HepG2 (cell line): ENCODE results near the gene TTLL13. TPM values are rescaled to one million over a fixed set of nuclear protein-coding genes. Genes with fewer than 3 reads are reported as not detected.

Source experiments
- CHCHD3 ChIP-seq: sonication (generic); formaldehyde crosslinking; IDR thresholded peaks from 2 replicates; pipeline ENCODE4 v1.8.0; 2022; ENCODE audit warnings: mild to moderate bottlenecking, missing genetic modification reagents, moderate library complexity
- ERF ChIP-seq: IDR thresholded peaks from 2 replicates; pipeline ENCODE4 v1.6.1; 2018; ENCODE audit warnings: missing biosample characterization, missing genetic modification reagents
- NFKB2 ChIP-seq: sonication (generic); formaldehyde crosslinking; IDR thresholded peaks from 2 replicates; pipeline ENCODE4 v1.4.0; 2020; ENCODE audit warnings: missing genetic modification reagents, borderline replicate concordance
- RBFOX2 ChIP-seq: fragments of 200-400 bp; formaldehyde crosslinking; IDR thresholded peaks from 2 replicates; pipeline ENCODE4 v1.6.1; 2017; ENCODE audit warnings: low read depth, mild to moderate bottlenecking, low read length
- TMF1 ChIP-seq: sonication (generic); formaldehyde crosslinking; IDR thresholded peaks from 2 replicates; pipeline ENCODE4 v1.8.1; 2022; ENCODE audit warnings: low read depth, missing genetic modification reagents
- ZBTB7B ChIP-seq: sonication (generic); formaldehyde crosslinking; IDR thresholded peaks from 2 replicates; pipeline ENCODE4 v1.4.0; 2020; ENCODE audit warnings: missing genetic modification reagents
- ZNF224 ChIP-seq: sonication (generic); formaldehyde crosslinking; IDR thresholded peaks from 2 replicates; pipeline ENCODE4 v1.5.0; 2020; ENCODE audit warnings: mild to moderate bottlenecking, missing genetic modification reagents
- ZNF329 ChIP-seq: sonication (generic); formaldehyde crosslinking; IDR thresholded peaks from 2 replicates; pipeline ENCODE4 v1.9.0; 2021; ENCODE audit warnings: low read depth, mild to moderate bottlenecking, missing genetic modification reagents
- ZNF501 ChIP-seq: sonication (generic); formaldehyde crosslinking; IDR thresholded peaks from 2 replicates; pipeline ENCODE4 v1.5.1; 2020; ENCODE audit warnings: mild to moderate bottlenecking, moderate library complexity, missing genetic modification reagents
- ZNF777 ChIP-seq: sonication (generic); formaldehyde crosslinking; IDR thresholded peaks from 2 replicates; pipeline ENCODE4 v1.4.0; 2020; ENCODE audit warnings: missing genetic modification reagents
- ZNF780A ChIP-seq: sonication (generic); formaldehyde crosslinking; IDR thresholded peaks from 2 replicates; pipeline ENCODE4 v1.8.0; 2022; ENCODE audit warnings: mild to moderate bottlenecking, missing genetic modification reagents, moderate library complexity
- polyA plus RNA-seq, 8 experiments: library from polyadenylated mRNA; depleted of rRNA in 3 of 8; stranded (reverse) in 7 of 8; unstranded in 1 of 8; fragments of >200 nt; fragmentation: Illumina TruSeq in 4 of 8; extraction: Trizol in 4 of 8; gene quantifications; 2 replicates each; pipeline versions ENCODE4 v1.2.1 to v1.2.3, GENCODE V29; 2011 to 2016; ENCODE audit warnings: low read depth in 4 of 8, missing spikeins in 1 of 8, mixed read lengths in 1 of 8; ENCODE audit not compliant: insufficient read depth in 1 of 8
- total RNA-seq, 5 experiments: library from RNA; depleted of rRNA; stranded (reverse); fragments of >200 nt; fragmentation: Illumina TruSeq; extraction: Trizol; gene quantifications; 2 replicates each; pipeline ENCODE4 v1.2.3, GENCODE V29; 2016; ENCODE audit warnings: low read depth in 1 of 5
- TF ChIP-seq, protein P1 (sequence below), 2 experiments: sonication (generic) in 1 of 2; formaldehyde crosslinking in 1 of 2; IDR thresholded peaks; 2 replicates each; pipeline versions ENCODE4 v1.4.0 to v1.6.1; 2018 to 2020; ENCODE audit warnings: missing genetic modification reagents in 2 of 2, borderline replicate concordance in 1 of 2, low read depth in 1 of 2, mild to moderate bottlenecking in 1 of 2, missing biosample characterization in 1 of 2
- TF ChIP-seq, protein P2 (sequence below): sonication (generic); formaldehyde crosslinking; IDR thresholded peaks from 2 replicates; pipeline ENCODE4 v1.8.1; 2023; ENCODE audit warnings: mild to moderate bottlenecking, missing genetic modification reagents
- TF ChIP-seq, protein P3 (sequence below): sonication (generic); formaldehyde crosslinking; IDR thresholded peaks from 2 replicates; pipeline ENCODE4 v1.5.1; 2020; ENCODE audit warnings: mild to moderate bottlenecking, moderate library complexity, missing genetic modification reagents
- TF ChIP-seq, protein P4 (sequence below): sonication (generic); formaldehyde crosslinking; IDR thresholded peaks from 2 replicates; pipeline ENCODE4 v1.8.1; 2022; ENCODE audit warnings: low read depth, mild to moderate bottlenecking, missing genetic modification reagents
- TF ChIP-seq, protein P5 (sequence below): sonication (generic); formaldehyde crosslinking; IDR thresholded peaks from 2 replicates; pipeline ENCODE4 v1.5.1; 2020; ENCODE audit warnings: mild to moderate bottlenecking, missing genetic modification reagents

The TTLL13 gene
- total and polyA plus RNA-seq, 2 of the 13 experiments (the other 11 are each of a cell fraction or from before 2014, with no cell fraction given) = 0.07 to 0.29 TPM

DNA sequence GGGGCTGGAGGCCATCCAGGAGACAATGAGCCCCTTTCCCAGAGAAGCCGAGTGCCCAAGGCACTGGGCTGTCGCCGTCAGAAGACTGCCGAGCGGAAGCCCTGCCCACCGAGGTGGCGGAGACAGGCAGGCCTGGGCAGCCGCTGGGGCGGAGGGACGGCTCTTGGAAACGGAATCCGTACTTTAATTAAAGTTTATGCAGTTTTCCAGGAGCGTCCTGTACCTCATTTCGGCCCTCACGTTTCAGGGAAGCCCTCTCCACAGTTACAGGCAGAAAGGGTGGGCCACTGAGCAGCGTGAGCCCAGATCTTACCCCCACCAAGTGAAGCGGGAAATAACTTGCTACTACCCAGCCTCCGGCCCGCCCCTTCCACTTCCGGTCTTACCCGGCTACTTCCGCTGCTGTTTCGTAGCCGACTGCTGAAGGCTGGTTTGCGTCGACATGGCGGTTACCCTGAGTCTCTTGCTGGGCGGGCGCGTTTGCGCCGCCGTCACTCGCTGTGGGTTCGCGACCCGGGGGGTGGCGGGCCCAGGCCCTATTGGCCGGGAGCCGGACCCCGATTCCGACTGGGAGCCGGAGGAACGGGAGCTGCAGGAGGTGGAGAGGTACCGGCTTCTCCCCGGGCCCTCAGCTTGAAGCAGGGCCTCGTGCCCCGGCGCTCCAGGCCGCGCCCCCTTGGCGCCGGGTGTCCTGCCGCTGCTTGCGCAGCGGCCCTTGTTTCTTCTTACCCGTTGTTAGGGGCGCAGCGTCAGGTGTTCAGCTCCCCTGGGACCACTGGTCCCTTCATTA, 16.1 kb downstream of the TTLL13 start, which contains the start of gene NGRN (continued):
- TF ChIP-seq, protein P1, sequence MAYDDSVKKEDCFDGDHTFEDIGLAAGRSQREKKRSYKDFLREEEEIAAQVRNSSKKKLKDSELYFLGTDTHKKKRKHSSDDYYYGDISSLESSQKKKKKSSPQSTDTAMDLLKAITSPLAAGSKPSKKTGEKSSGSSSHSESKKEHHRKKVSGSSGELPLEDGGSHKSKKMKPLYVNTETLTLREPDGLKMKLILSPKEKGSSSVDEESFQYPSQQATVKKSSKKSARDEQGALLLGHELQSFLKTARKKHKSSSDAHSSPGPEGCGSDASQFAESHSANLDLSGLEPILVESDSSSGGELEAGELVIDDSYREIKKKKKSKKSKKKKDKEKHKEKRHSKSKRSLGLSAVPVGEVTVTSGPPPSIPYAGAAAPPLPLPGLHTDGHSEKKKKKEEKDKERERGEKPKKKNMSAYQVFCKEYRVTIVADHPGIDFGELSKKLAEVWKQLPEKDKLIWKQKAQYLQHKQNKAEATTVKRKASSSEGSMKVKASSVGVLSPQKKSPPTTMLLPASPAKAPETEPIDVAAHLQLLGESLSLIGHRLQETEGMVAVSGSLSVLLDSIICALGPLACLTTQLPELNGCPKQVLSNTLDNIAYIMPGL (CRISPR knock-in tag; IDR thresholded peaks at IDR 0.05; ENCODE audit: borderline replicate concordance in 1 of 2, low read depth in 1 of 2) = peak; percentile 62 to 71; a peak in 3 of 4 replicates
- TF ChIP-seq, protein P2, sequence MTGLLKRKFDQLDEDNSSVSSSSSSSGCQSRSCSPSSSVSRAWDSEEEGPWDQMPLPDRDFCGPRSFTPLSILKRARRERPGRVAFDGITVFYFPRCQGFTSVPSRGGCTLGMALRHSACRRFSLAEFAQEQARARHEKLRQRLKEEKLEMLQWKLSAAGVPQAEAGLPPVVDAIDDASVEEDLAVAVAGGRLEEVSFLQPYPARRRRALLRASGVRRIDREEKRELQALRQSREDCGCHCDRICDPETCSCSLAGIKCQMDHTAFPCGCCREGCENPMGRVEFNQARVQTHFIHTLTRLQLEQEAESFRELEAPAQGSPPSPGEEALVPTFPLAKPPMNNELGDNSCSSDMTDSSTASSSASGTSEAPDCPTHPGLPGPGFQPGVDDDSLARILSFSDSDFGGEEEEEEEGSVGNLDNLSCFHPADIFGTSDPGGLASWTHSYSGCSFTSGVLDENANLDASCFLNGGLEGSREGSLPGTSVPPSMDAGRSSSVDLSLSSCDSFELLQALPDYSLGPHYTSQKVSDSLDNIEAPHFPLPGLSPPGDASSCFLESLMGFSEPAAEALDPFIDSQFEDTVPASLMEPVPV (CRISPR knock-in tag) = peak; percentile 84
- TF ChIP-seq, protein P3, sequence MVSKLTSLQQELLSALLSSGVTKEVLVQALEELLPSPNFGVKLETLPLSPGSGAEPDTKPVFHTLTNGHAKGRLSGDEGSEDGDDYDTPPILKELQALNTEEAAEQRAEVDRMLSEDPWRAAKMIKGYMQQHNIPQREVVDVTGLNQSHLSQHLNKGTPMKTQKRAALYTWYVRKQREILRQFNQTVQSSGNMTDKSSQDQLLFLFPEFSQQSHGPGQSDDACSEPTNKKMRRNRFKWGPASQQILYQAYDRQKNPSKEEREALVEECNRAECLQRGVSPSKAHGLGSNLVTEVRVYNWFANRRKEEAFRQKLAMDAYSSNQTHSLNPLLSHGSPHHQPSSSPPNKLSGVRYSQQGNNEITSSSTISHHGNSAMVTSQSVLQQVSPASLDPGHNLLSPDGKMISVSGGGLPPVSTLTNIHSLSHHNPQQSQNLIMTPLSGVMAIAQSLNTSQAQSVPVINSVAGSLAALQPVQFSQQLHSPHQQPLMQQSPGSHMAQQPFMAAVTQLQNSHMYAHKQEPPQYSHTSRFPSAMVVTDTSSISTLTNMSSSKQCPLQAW = peak; percentile 92
- TF ChIP-seq CHCHD3 (CRISPR knock-in tag) = peak; percentile 74; the same call in 1 of the 2 replicates
- peak; percentile 88 for TF ChIP-seq ZNF501
- TF ChIP-seq NFKB2 (CRISPR knock-in tag) = peak; percentile 90; the same call in 1 of the 2 replicates
- TF ChIP-seq, protein P4, sequence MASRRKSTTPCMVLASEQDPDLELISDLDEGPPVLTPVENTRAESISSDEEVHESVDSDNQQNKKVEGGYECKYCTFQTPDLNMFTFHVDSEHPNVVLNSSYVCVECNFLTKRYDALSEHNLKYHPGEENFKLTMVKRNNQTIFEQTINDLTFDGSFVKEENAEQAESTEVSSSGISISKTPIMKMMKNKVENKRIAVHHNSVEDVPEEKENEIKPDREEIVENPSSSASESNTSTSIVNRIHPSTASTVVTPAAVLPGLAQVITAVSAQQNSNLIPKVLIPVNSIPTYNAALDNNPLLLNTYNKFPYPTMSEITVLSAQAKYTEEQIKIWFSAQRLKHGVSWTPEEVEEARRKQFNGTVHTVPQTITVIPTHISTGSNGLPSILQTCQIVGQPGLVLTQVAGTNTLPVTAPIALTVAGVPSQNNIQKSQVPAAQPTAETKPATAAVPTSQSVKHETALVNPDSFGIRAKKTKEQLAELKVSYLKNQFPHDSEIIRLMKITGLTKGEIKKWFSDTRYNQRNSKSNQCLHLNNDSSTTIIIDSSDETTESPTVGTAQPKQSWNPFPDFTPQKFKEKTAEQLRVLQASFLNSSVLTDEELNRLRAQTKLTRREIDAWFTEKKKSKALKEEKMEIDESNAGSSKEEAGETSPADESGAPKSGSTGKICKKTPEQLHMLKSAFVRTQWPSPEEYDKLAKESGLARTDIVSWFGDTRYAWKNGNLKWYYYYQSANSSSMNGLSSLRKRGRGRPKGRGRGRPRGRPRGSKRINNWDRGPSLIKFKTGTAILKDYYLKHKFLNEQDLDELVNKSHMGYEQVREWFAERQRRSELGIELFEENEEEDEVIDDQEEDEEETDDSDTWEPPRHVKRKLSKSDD (CRISPR knock-in tag) = peak; percentile 84
- TF ChIP-seq TMF1 (CRISPR knock-in tag) = peak; percentile 94
- peak; percentile 51; the same call in 1 of the 2 replicates for TF ChIP-seq ZNF777 (CRISPR knock-in tag)
- peak; percentile 61; the same call in 1 of the 2 replicates for TF ChIP-seq ZNF329 (CRISPR knock-in tag)
- TF ChIP-seq, protein P5, sequence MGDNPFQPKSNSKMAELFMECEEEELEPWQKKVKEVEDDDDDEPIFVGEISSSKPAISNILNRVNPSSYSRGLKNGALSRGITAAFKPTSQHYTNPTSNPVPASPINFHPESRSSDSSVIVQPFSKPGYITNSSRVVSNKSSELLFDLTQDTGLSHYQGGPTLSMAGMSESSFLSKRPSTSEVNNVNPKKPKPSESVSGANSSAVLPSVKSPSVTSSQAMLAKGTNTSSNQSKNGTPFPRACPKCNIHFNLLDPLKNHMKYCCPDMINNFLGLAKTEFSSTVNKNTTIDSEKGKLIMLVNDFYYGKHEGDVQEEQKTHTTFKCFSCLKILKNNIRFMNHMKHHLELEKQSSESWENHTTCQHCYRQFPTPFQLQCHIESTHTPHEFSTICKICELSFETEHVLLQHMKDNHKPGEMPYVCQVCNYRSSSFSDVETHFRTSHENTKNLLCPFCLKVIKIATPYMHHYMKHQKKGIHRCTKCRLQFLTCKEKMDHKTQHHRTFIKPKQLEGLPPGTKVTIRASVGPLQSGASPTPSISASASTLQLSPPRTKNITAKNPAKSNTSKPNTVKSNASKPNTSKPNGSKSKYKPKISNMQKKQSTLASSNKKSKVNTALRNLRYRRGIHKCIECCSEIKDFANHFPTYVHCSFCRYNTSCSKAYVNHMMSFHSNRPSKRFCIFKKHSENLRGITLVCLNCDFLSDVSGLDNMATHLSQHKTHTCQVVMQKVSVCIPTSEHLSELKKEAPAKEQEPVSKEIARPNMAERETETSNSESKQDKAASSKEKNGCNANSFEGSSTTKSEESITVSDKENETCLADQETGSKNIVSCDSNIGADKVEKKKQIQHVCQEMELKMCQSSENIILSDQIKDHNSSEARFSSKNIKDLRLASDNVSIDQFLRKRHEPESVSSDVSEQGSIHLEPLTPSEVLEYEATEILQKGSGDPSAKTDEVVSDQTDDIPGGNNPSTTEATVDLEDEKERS (CRISPR knock-in tag) = 0 out of 2 replicates have a peak, but pooled peaks have one; percentile 27
- TF ChIP-seq ZNF224 = no peak; the same call in 1 of the 2 replicates
- TF ChIP-seq ERF (CRISPR knock-in tag) = peak; percentile 95
- peak; percentile 93 for TF ChIP-seq RBFOX2
- peak; percentile 70; the same call in 1 of the 2 replicates for TF ChIP-seq ZBTB7B
- TF ChIP-seq ZNF780A (CRISPR knock-in tag) = 0 out of 2 replicates have a peak, but pooled peaks have one; percentile 68
